NOMO-1 (cell line): ENCODE data around the gene KRTAP22-1.

Source experiments
- DNase-seq, 2 experiments: peaks; one replicate each; lab custom pipeline; 2025; ENCODE audit not compliant: unreplicated experiment in 2 of 2; lab: John Stamatoyannopoulos, UW

Gene KRTAP22-1

GRCh38 chr21:30623362-30623761, 22.5 kb downstream of the KRTAP22-1 start:
- DNase-seq: no peak

DNA sequence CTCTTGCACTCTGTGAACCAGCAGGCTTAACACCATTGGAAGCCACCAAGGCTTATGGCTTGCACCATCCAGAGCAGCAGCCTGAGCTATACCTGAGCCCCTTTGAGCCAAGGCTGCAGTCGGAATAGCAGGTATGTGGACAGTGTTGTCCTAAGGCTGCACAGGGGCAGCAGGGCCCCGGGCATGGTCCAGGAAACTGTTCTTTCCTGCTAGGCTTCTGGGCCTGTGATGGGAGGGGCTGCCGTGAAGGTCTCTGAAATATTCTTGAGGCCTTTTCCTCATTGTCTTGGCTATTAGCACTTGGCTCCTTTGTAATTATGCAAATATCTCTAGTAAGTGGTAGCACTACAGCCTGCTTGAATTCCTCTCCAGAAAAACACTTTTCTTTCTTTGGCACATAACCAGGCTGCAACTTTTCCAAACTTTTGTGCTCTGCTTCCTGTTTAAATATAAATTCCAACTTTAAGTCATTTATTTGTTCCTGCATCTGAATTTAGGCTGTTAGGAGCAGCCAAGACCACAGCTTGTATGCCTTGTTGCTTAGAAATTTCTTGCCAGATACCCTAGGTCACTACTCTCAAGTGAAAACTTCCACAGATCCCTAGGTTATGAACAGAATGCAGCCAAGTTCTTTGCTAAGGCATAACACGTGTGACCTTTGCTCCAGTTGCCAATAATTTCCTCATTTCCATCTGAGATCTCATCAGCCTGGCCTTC, 24.7 kb downstream of the KRTAP22-1 start:
- DNase-seq: no peak

GRCh38 chr21:30628109-30628508, 27.2 kb downstream of the KRTAP22-1 start:
- no peak for DNase-seq

- DNase-seq: no peak
Measured at GRCh38 chr21:30629200-30629599, 28.3 kb downstream of the KRTAP22-1 start.

- DNase-seq: no peak
Measured at GRCh38 chr21:30634906-30635305, 34.0 kb downstream of the KRTAP22-1 start, which contains the start of gene KRTAP20-2. TSS of gene KRTAP20-2 (plus strand) at chr21:30635206. CDS start at chr21:30635264, 58 bp downstream.

GRCh38 chr21:30638686-30639085, 37.8 kb downstream of the KRTAP22-1 start:
- no peak for DNase-seq

DNA sequence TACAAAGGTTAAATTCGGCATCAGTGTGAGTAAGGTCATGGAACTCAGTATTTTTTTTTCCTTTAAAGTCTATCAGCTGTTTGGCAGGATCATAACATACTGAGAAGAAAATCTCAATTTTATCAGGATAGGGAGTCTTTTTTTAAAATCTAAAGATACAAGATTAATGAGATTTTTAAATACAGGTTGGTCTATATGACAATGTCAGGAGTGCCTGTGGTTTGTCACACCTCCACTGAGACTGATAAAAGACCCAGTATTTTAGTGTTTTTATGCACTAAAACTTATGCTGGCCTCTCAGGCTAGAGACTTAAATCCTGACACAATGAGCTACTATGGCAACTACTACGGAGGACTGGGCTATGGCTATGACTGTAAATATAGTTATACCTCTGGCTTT, 41.7 kb downstream of the KRTAP22-1 start, which contains the start of gene KRTAP20-3:
KRTAP20-3 (plus strand) TSS at position 301 of the 400 bp plus-strand sequence.
- DNase-seq: no peak

GRCh38 chr21:30646904-30647414, 46.1 kb downstream of the KRTAP22-1 start:
- no peak for DNase-seq
